ENCODE results near the gene FERMT1.
"Not testable (repeated sequence)": the region's sequence is repeated elsewhere in the genome, so short reads cannot be mapped to it uniquely, and the experiment has no call there.

FERMT1 gene

GRCh38 chr20:6037082-6037481, 85.7 kb downstream of the FERMT1 start:
- TF ChIP-seq, protein P1, sequence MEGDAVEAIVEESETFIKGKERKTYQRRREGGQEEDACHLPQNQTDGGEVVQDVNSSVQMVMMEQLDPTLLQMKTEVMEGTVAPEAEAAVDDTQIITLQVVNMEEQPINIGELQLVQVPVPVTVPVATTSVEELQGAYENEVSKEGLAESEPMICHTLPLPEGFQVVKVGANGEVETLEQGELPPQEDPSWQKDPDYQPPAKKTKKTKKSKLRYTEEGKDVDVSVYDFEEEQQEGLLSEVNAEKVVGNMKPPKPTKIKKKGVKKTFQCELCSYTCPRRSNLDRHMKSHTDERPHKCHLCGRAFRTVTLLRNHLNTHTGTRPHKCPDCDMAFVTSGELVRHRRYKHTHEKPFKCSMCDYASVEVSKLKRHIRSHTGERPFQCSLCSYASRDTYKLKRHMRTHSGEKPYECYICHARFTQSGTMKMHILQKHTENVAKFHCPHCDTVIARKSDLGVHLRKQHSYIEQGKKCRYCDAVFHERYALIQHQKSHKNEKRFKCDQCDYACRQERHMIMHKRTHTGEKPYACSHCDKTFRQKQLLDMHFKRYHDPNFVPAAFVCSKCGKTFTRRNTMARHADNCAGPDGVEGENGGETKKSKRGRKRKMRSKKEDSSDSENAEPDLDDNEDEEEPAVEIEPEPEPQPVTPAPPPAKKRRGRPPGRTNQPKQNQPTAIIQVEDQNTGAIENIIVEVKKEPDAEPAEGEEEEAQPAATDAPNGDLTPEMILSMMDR (IDR thresholded peaks at IDR 0.05; ENCODE audit: insufficient read depth, low read length, missing control alignments) = no peak
- DNase-seq (ENCODE audit: low read depth, low spot score) = no peak
- no peak overlapping the region for H3K4me3 ChIP-seq (ENCODE audit: low read depth, low read length)
- ChIA-PET POLR2A (no interaction called here), CTCF (interaction anchor here (1.8 kb wide), 1 partner anchor 40 kb away, joined by 4 read pairs; no protein-coding TSS in a partner anchor)

GRCh38 chr20:6036213-6036612, 86.6 kb downstream of the FERMT1 start:
- POLR2A ChIA-PET = no interaction called here
- TF ChIP-seq, protein P1 (IDR thresholded peaks at IDR 0.05; ENCODE audit: insufficient read depth, low read length, missing control alignments) = no peak
- CTCF ChIA-PET = interaction anchor here (1.0 kb wide), 1 partner anchor 506 kb away, joined by 4 read pairs; no protein-coding TSS in a partner anchor
- H3K4me3 ChIP-seq (ENCODE audit: low read depth, low read length) = no peak overlapping the region
- DNase-seq (ENCODE audit: low read depth, low spot score) = no peak

DNA sequence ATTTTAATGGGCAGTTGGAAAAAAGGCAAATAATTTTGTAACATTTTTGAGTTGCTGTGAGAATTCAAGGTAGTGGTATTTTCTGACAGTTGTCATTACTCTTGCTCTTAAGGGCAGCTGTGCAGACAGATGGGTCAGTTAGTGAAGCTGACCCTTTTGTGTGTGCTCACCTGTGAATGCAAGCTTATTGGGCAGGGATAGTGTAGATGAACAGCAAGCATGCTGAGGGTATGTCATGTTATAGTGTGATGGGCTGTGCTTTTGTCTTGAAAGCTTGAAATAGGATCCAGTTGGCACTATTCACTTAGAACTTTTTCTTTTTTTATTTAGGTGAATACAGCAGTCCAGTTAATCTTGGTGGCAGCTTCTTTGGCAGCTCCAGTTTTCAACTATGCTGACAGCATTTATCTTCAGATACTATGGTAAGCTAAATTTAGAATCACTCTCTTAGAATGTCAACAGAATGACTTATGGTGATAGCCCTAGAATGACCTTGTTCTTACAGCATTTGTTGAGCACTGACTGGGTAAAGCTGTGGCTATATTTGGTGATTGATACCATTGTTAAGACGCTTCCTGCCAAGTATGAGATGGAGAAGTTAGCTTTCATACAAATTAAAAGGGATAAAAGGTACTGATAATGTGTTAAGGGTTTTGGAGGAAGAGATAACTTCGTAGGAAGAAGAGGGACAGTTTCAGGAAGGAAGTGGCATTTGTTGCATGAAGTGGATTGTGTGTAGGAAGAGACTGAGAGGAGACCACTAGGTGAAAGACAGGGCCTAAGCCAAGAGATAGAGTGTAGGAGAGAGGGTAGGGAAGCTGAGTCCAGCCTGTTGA, 88.5 kb downstream of the FERMT1 start:
- no peak for DNase-seq (ENCODE audit: low read depth, low spot score)
- ChIA-PET CTCF (interaction anchor here (0.7 to 1.6 kb wide), 5 partner anchors 17 to 505 kb away, joined by 3 to 7 read pairs (median 3); no protein-coding TSS in a partner anchor), POLR2A (interaction anchor here (0.9 kb wide), 1 partner anchor 26 kb away, joined by 3 read pairs; no protein-coding TSS in a partner anchor)
- TF ChIP-seq, protein P1 (IDR thresholded peaks at IDR 0.05; ENCODE audit: insufficient read depth, low read length, missing control alignments) = no peak
- no peak overlapping the region for H3K4me3 ChIP-seq (ENCODE audit: low read depth, low read length)

- CTCF ChIA-PET; DNase-seq (ENCODE audit: low read depth, low spot score); POLR2A ChIA-PET; H3K4me3 ChIP-seq (ENCODE audit: low read depth, low read length): not testable (repeated sequence)
Observed at GRCh38 chr20:6032907-6033306, 89.9 kb downstream of the FERMT1 start.

DNA sequence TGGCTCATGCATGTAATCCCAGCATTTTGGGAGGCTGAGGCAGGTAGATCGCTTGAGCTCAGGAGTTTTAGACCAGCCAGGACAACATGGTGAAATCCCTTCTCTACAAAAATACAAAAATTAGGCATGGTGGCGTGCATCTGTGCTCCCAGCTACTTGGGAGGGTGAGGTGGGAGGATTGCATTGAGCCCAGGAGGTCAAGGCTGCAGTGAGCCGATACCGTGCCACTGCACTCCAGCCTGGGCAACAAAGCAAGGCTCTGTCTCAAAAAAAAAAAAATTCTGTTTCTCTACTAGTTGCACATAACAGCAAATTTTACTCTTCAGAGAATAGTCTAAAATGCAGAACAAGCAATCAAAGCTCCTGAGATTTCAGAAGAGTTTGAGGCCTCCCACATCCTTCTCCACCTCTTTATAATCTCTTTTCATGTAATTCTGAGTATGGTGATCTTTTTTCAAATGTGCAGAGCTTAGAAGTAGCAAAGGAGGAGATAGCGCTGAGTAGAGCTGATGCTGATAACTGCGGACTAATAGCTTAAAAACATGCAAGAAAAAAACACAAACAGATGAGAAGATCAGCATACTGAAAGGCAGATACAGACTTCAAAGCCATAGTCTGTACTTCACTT, 92.3 kb downstream of the FERMT1 start:
- TF ChIP-seq, protein P1 (IDR thresholded peaks at IDR 0.05; ENCODE audit: insufficient read depth, low read length, missing control alignments) = no peak
- no peak overlapping the region for H3K4me3 ChIP-seq (ENCODE audit: low read depth, low read length)
- ChIA-PET POLR2A (no interaction called here), CTCF (interaction anchor here (0.6 kb wide), 1 partner anchor 39 kb away, joined by 3 read pairs; no protein-coding TSS in a partner anchor)
- DNase-seq (ENCODE audit: low read depth, low spot score) = no peak

DNA sequence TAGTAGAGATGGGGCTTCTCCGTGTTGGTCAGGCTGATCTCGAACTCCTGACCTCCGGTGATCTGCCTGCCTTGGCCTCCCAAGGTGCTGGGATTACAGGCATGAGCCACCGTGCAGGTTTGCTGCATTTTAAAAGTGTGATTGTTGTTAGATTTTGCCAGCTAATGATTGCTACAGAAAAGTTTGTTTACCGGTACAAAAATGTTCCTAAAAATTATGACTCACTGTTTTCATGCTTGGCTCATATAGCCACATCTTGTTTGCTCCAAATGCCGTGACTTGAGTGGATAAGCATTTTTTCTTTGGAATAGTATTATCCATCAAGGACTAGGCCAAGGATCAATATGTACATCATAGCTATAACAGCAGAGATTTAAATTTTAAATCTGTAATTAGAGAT, 93.3 kb downstream of the FERMT1 start:
- CTCF ChIA-PET = no interaction called here
- TF ChIP-seq, protein P1 (IDR thresholded peaks at IDR 0.05; ENCODE audit: insufficient read depth, low read length, missing control alignments) = no peak
- H3K4me3 ChIP-seq (ENCODE audit: low read depth, low read length) = no peak overlapping the region
- POLR2A ChIA-PET = no interaction called here
- DNase-seq (ENCODE audit: low read depth, low spot score) = no peak

Data from AG04449 (cell line).